ENCODE measurements around the gene CCDC74A. TPM values are rescaled to one million over a fixed set of nuclear protein-coding genes. Genes with fewer than 3 reads are reported as not detected.
"Not testable (repeated sequence)": the region's sequence is repeated elsewhere in the genome, so short reads cannot be mapped to it uniquely, and the experiment has no call there.

Gene CCDC74A
- polyA plus RNA-seq (2013, experiment 1 of 2; ENCODE audit: insufficient read length): 8.5 TPM
- polyA plus RNA-seq (2013, experiment 2 of 2; ENCODE audit: insufficient read length): 8.3 TPM

DNA sequence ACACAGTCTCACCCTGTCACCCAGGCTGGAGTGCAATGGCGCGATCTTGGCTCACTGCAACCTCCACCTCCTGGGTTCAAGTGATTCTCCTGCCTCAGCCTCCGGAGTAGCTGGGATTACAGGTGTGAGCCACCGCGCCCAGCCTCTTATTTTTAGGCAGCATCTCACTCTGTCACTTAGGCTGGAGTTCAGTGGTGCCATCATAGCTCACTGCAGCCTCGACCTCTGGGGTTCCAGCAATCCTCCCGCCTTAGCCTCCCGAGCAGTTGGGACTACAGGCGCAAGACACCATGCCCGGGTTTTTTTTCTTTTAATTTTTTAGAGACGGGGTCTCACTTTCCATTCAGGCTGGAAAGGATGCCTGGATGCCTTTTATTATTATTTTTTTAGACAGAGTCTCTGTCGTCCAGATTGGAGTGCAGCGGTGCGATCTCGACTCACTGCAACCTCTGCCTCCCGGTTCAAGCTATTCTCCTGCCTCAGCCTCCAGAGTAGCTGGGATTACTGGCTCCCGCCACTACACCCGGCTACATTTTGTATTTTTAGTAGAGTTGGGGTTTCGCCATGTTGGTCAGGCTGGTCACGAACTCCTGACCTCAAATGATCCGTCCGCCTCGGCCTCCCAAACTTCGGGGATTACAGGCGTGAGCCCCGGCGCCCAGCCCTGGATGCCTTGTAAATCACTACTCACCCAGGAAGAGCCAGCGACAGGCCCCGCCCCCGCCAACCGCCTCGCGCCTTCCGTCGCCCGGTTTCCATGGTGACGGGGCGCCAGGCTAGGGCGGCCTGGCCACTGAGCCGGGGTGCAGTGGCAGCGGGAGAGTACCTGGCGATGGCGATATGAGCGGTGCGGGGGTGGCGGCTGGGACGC lies at the start of gene CCDC74A:
TSS of gene CCDC74A (plus strand) at position 758 of the 871 bp plus-strand sequence. CDS start at position 841, 83 bp downstream.
- DNase-seq: peak; percentile 65

DNA sequence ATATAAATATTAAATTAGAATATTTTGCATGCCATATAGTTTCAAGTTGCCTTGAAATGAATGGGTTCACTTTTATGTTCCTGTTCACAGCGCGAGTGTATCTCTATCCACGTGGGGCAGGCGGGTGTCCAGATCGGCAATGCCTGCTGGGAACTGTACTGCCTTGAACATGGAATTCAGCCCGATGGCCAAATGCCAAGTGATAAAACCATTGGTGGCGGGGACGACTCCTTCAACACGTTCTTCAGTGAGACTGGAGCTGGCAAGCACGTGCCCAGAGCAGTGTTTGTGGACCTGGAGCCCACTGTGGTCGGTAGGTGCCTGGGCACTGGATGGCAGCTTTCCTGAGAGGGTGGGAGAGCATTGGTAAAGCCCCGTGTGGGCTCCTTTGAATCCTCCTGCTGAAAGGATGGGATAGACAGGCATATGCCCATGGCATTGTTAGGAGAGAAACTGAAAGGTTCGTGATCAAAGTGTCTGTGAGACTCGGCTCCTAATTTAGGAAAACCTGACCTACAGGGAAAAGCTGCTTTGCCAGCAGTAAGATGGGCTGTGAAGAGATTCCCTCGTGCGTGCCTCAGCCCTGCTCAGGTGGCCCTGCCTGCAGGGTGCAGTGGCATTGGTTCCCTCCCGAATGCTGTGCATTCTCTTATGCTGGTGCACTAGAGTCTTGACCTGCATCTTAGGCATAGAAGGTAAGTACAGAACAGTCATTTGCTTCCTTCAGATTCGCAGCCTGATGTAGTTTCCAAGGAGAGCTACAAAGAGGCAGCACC lies 49.4 kb upstream of the CCDC74A start:
- not testable (repeated sequence) for DNase-seq

DNA sequence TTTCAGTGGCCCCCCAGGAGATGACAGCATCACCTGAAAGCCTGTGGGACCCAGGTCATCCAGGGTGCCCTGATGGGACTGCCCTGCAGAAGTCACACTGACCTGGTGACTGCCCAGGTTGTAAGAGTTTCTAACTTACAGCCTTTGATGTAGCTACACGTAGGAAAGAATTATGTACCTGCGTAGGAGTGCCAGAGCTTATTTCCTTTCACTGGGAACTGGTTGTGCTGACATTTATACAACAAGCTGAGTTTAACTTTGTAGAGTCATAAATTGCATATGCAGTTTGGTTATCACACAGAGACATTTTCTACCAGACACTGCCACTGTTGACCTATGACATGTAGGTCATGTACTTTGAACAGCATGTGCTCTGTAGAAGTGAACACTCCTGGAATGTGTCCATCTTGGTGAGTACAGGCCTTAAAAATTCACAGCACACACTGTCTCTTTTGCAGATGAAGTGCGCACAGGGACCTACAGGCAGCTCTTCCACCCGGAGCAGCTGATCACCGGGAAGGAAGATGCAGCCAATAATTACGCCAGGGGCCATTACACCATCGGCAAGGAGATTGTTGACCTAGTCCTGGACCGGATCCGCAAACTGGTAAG lies 48.7 kb upstream of the CCDC74A start:
- DNase-seq: not testable (repeated sequence)

DNA sequence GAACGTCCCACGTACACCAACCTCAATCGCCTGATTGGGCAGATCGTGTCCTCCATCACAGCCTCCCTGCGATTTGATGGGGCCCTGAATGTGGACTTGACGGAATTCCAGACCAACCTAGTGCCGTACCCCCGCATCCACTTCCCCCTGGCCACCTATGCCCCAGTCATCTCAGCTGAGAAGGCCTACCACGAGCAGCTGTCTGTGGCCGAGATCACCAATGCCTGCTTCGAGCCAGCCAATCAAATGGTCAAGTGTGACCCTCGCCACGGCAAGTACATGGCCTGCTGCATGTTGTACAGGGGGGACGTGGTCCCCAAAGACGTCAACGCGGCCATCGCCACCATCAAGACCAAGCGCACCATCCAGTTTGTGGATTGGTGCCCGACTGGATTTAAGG lies 47.3 kb upstream of the CCDC74A start:
- not testable (repeated sequence) for DNase-seq

DNA sequence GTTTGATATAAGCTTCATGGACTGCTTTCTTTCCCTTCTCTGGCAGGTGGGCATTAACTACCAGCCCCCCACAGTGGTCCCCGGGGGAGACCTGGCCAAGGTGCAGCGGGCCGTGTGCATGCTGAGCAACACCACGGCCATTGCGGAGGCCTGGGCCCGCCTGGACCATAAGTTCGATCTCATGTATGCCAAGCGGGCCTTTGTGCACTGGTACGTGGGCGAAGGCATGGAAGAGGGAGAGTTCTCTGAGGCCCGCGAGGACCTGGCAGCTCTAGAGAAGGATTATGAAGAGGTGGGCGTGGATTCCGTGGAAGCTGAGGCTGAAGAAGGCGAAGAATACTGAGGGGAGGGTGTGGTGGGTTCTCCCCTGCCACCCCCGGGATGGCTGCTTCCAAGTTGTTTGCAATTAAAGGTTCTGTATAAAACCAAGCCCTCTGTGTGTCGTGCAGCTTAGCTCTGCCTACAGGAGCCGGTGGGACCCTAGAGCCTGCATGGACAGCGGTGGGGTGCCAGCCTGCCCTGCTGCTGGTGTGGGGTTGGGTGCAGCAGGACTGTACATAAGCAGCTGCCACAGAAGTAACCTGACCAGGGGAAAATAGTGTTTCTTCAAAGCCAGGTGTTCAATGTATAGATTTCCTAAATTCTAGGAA lies 45.1 kb upstream of the CCDC74A start:
- DNase-seq: not testable (repeated sequence)

DNA sequence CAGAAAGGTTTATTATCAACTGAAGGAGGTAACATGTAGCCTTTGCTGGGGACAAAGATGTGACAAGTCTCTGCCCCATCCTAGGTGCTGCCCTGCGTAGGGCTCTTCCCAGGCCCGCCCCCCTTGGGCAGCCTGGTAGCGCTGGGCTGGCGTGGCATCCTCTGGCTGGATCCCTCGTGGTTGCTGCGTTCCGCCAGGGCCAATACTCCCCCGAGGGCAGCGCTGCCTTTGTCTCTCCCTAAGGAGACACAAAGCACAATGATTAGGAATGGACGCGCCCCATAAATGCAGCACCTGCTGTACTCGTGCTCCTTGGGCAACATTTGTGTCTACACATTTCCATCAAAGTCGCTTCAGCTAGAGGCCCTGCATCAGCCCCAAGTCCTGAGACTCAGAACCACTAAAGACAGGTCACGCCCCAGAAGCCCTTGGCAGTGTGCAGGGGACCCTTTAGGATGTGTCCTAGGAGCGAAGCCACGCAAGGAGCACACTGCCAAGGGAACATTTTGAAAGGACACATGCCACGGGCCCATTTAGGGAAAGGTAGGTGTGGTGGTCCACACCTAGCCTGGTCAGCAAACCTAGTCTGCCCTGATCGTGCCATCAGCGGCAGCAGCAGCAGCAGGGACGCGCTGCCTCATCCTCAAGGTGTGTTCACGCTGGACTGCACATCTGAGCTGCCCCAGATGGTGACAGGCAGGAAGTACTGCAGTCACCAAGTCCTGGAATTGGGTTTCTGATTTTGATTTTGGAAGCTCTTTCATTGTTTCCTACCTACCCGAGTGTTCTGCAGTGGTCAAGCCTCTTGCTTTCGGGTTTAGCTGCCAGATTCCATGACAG lies 43.5 kb upstream of the CCDC74A start:
- DNase-seq: not testable (repeated sequence)

DNA sequence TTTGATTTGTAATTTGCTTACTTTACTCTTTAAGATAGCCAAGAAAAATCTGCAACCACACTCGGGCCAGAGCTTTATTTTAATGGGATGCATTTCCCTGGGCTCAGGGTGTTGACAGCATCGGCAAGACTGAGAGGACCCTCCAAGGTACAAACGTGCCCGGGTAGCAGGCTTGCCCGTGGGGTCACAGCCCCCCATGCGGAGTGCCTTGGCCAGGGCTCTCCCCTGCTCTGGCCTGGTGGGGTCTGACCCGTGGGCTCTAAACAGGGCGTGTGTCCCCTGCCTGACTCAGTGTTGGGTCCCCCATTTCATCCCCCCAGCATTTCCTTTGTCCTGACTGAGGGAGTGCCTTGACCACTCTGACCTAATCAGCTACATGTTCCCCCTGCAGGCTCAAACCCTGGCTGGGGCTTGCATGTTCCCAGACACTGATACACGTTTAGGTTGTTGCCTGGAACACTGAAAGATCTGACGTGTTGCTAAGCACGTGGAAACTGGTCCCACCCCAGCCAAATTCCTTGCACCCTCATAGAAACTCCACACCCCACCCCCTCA lies 42.7 kb upstream of the CCDC74A start:
- not testable (repeated sequence) for DNase-seq

DNA sequence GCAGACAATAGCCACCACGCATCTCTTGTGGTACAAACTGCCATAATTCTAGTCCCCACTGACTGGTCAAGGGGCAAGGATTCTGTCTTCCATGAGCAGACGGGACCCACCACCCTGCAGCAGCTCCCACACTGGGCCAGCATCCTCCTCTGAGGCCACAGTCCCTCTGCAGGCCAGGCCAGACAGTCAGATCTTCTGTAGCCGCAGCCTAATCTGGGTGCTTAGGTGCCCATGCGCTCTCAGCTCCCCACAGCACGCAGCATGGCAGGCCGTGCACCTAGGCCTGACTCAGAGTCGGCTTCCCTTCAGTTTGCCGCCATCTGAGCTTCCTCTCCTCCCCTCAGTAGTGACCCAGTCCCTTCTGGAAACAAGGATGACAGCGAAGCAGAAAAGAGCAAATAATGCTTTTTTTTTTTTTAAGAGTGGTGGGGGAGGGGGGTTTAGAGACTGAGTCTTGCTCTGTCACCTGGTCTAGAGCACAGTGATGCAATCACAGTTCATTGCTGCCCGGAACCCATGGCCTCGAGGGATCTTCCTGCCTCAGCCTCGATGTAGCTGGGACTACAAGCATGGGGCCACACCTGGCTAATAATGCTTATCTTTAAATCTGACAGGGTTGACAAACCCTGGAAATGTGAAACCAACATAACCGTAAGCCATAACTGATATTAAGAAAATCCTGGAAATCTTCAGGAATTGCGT lies 41.3 kb upstream of the CCDC74A start:
- not testable (repeated sequence) for DNase-seq

DNA sequence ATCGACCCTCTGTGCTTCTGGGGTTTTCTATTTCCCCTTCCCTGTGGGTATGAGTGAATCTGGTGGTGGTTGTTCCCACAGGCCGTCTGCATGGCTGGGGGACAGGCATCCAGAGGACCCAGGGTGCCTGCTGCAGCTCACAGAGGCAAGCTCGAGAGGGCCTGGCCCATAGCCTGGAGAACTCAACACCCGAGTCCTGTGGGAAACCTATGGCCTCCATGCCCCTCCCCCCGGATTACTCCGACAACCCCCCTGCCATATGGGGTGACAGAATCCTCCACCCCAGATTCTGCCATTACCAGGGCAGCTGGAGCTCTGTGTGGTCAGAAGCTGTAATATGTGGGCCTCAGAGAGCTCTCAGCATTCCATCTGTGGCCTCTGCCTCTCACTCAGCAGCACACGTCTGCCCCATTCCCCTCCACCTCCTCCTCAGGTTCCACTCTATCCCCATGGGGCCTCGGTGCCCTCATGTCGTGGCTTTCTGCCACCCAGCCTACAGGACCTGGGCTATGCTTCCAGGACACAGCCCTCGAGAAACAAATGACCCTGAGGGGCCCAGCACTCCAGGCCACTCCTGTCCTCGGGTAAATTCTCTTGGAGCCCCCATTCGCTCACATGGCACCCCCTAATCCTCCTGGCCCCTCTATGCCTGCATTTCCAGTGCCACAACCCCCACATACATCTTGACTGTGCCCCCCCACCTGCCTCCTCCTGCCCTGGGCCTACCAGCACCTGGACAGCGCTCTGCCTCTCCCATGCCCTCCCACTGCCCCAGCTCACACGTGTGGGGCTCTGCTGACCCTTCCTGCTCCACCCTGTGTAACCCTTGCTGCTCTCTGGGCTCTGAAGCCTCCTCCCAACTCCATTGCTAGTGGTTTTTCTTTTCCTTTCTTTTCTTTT lies 39.1 kb upstream of the CCDC74A start:
- DNase-seq: no peak

DNA sequence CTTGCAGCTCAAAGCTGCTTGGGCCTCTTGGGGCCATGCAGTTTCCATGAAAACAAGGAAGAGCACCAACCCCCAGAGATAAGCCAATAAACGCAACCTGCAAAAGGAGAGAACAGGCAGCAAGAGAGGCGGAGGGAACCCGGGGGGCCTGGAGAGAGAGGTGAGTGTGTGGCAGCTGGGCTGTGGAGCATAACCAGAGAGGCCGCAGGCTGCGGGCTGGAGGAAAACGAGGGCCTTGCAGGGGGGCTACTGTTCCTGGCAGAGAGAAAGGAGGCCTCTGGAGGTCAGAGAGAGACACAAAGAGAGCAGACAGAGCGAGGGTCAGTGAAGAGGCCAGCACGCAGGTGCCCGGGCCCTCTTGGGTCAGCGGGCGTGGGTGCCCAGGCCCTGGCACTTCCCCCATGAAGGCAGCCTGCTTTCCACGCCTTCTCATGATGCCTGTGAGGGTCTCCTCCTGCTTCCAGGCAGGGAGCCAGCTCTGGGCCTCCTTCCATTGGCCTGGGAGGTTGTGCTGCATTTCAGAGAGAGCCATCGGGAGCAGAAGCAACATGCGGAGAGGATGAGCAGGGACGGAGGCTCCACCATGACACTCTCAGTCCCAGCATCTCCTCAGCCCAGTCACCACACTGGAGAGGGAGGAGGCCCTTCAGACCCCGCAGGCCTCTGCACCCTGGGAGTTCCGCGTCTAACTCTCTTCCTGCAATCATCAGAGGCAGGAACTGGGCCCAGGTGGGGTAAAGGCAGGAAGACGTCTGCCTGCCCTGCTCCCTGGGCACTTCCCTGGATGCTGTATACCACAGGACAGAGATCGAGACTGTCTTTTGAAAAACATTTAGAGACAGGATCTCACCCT lies 36.8 kb upstream of the CCDC74A start:
- not testable (repeated sequence) for DNase-seq

DNA sequence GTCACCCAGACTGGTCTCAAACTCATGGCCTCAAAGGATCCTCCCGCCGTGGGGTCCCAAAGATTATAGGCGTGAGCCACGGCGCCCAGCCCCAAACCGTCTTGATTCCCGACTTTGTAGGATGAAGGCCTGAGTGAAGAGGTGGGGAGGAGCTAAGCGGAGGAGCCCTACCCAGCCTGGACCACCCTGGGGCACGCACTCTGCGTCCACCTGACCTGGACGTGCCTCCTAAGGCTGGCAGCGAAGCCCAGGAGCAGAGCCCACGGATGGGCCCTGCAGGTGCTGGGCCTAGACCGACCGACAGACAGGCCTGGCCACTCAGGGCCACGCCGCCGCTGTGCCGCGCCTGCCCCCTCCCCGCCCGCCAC lies 36.2 kb upstream of the CCDC74A start:
- DNase-seq: not testable (repeated sequence)

DNA sequence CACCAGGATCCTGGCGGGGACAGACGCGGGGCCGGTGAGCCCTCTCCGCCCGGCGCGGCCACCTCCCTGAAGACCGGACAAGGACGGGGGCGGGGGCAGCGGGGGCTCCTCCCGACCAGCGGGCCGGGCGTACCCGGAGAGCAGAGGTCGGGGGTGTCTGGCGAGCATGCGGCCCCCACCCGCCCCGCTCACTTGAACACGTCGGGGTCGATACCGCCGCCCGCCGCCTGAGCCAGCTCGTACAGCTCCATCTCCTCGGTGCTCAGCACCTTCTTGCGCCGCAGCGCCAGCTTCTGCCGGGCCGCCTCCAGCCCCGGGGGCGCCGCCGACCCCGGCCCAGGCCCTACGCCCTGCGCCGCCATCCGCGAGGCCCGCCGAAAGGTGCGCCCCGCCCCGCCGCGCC lies 35.7 kb upstream of the CCDC74A start, which contains the start of gene MZT2A:
TSS of gene MZT2A (minus strand) at position 383 of the 403 bp plus-strand sequence. CDS start at position 362, 21 bp downstream.
- not testable (repeated sequence) for DNase-seq

DNA sequence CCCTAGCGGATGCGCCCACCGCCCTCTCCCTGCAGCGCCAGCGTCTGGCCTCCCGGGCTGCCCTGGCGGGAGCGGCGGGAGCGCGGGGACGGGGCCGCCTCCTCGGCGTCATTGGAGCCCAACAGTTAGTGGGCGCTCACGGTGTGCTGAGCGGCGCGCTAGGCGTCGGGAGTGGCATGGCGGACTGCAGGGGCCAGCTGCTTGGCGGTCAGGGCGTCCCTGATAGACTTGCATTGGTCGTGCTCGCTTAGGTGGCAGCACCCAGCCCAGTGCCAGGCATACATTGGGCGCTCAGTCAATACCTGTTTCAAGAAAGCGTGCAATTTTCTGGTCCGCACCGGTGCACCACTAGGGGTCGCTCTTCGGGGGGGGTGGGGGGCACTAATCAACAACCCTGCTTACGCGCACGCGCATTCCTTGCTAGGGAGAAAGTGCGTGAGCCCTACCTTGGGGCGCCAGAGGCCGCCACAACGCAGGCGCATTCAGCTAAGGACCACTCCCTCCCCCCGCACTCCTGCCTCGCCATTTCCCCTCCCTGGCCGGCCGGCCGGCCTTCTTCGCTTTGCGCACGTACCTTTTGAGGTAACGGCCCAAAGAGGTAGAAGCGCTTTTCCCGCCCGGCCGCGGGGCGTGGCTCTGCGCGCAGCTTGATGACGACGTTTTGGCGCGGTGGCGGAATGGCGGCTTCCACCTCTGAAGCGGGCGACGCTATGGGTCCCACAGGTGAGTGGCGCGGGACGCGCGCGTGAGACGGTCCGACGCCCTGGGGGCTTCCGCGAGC lies 35.1 kb upstream of the CCDC74A start:
- peak; percentile 93 for DNase-seq

DNA sequence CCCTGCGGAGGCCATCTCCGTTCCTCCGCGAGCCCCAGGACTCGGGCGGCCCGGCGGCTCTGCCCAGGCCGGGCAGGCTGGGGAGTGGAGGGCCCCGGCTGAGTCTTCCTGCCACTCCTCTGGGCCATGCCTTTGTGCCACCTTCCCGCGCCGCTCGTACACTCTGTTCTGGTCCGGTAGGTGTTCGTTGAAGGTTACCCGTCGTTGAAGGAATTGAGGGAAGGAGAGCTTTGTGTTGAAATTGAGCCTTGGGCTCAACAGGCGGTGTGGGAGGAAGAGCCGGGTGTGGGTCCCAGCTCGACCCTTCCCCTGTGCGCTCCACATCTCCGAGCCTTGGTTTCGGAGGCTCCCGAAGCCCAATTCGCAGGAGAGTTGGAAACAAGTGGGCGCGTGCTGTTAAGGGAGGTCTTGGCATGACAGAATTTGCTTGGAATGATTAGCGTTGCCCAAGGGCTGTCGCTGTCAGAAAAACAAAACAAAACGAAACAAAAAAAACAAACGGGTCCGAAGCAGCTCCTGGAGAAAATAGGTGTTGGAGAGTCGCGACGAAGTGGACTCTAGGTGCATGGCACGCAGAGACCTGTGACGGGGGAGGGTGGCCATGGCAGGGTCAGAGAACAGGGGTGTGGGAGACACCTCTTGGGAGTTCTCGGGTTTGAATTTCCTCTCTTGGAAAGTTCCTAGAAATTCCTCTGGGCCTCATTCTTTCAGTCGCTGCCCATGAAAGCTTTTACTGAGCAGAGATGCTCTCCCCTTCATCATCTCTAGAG lies 34.3 kb upstream of the CCDC74A start:
- no peak for DNase-seq

DNA sequence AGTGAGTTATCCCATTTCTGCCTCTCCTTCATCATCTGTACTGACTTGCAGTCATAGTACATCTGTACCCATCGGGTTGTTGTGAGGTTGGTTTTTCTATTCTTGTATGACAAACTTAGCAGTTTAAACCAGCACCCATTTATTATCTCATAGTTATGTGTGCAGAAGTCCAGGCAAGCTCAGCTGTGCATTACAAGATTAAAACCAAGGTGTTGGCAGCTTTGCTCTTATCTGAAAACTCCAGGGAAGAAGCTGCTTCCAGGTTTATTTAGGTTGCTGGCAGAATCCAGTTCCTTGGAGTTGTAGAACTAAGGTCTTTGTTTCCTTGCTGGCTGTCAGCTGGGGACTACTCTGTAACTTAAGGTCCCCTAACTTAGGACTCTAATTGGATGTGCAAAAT lies 32.2 kb upstream of the CCDC74A start:
- DNase-seq: not testable (repeated sequence)

DNA sequence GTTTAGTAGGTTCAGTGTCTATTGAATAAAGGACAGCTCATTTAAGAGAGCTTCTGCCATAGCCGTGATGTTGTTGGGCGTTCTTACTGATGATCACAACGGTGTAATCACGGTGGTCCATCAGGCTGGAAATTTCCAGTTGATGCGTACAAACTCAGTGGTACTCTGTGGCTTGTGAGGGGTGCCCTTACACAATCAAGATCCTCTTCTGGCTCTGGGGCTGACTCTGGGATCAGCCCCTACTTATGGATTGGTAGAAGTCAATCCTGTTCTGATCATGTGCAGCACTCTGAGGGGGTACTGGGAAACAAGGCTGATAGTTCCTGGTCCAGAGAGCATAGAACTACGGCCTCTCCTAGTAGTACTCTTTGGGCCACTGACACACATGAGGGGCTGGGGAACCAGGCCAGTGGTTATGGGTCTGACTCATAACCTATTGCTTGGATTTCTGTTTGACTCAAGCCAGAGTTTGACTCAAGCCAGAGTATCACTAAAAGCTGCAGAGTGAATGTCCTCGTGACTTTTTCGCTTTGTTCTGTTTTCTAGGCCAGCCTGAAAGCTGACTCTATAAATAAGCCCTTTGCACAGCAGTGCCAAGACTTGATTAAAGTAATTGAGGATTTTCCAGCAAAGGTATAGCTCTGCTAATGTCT lies 29.2 kb upstream of the CCDC74A start:
- not testable (repeated sequence) for DNase-seq
